Tibial artery (tissue), 4 donors: ENCODE data around the gene CD2BP2.
A peak's percentile ranks its signal among the peaks of the same experiment; 100 is the strongest.

ENCODE experiments used
- DNase-seq, 2 donors: peaks; one replicate each; pipeline ENCODE4 v3.0.0-alpha.2; 2019
- H3K27ac ChIP-seq, 2 donors: fragments of 200-600 bp; sonication (generic) in 1 of 2; 1 replicate in 1 of 2; 2 replicates in 1 of 2; pipeline ENCODE4 v1.5.1; 2018 to 2019; ENCODE audit warnings: mild to moderate bottlenecking in 1 of 2
- H3K27me3 ChIP-seq, 2 donors: fragments of 200-600 bp; sonication (generic) in 1 of 2; one replicate each; pipeline versions ENCODE4 v1.5.1 to v1.6.0; 2016 to 2019
- H3K36me3 ChIP-seq, 3 donors: fragments of 200-600 bp; sonication (generic) in 2 of 3; one replicate each; pipeline ENCODE4 v1.5.1; 2016 to 2019; ENCODE audit warnings: mild to moderate bottlenecking in 2 of 3
- H3K4me1 ChIP-seq, 4 donors: fragments of 200-600 bp; sonication (generic) in 2 of 4; 1 replicate in 3 of 4; 2 replicates in 1 of 4; pipeline ENCODE4 v1.5.1; 2016 to 2019
- H3K4me3 ChIP-seq, 2 donors: fragments of 200-600 bp; sonication (generic) in 1 of 2; 1 replicate in 1 of 2; 2 replicates in 1 of 2; pipeline ENCODE4 v1.5.1; 2018 to 2019; ENCODE audit warnings: mild to moderate bottlenecking in 2 of 2
- H3K9me3 ChIP-seq, 3 donors: fragments of 200-600 bp; sonication (generic) in 1 of 3; one replicate each; pipeline ENCODE4 v1.5.1; 2016 to 2019
- intact Hi-C: fragments of 100-400 bp; cut with DNase I; formaldehyde crosslinking; loops from one replicate; pipeline ENCODE4 v1.15.0; 2023; ENCODE audit warnings: low total_unique reads
- TF ChIP-seq, protein P1 (sequence below), 2 experiments: fragments of 200-600 bp in 1 of 2; fragments of 450-650 bp in 1 of 2; IDR thresholded peaks; one replicate each; pipeline ENCODE4 v1.5.1; 2017 to 2019; ENCODE audit warnings: antibody characterized with exemption in 2 of 2, mild to moderate bottlenecking in 1 of 2, moderate library complexity in 1 of 2

The CD2BP2 gene

GRCh38 chr16:30355144-30355953 is at the start of gene CD2BP2:
CD2BP2 (minus strand) TSS chr16:30355308; CDS start chr16:30354681, 627 bp downstream.
- intact Hi-C loops: no loop called here
- Histone ChIP-seq H3K27me3 (no peaks in the 10 kb centered on the region), H3K27ac (peak within 1 kb of the TSS; percentile 86 to 92), H3K9me3 (no peaks in the 10 kb centered on the region), H3K36me3 (peaks cover 21 to 71% (median 65%) of the 10 kb centered on the region in 3 donors), H3K4me1 (peaks cover 0 to 53% (median 46%) of the 10 kb centered on the region in 4 donors), H3K4me3 (peak within 1 kb of the TSS; percentile 74 to 99)
- TF ChIP-seq, protein P1, sequence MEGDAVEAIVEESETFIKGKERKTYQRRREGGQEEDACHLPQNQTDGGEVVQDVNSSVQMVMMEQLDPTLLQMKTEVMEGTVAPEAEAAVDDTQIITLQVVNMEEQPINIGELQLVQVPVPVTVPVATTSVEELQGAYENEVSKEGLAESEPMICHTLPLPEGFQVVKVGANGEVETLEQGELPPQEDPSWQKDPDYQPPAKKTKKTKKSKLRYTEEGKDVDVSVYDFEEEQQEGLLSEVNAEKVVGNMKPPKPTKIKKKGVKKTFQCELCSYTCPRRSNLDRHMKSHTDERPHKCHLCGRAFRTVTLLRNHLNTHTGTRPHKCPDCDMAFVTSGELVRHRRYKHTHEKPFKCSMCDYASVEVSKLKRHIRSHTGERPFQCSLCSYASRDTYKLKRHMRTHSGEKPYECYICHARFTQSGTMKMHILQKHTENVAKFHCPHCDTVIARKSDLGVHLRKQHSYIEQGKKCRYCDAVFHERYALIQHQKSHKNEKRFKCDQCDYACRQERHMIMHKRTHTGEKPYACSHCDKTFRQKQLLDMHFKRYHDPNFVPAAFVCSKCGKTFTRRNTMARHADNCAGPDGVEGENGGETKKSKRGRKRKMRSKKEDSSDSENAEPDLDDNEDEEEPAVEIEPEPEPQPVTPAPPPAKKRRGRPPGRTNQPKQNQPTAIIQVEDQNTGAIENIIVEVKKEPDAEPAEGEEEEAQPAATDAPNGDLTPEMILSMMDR (IDR thresholded peaks at IDR 0.05): no peak
- DNase-seq: peak; percentile 98 to 99

- H3K27ac ChIP-seq: no peak overlapping the region
- no peak overlapping the region for H3K4me3 ChIP-seq
- intact Hi-C loops: no loop called here
- H3K27me3 ChIP-seq: no peaks in the 10 kb centered on the region
- H3K4me1 ChIP-seq: peaks cover 0 to 19% (median 9%) of the 10 kb centered on the region in 4 donors
- peaks cover 0 to 17% (median 17%) of the 10 kb centered on the region in 3 donors for H3K36me3 ChIP-seq
- TF ChIP-seq, protein P1 (IDR thresholded peaks at IDR 0.05): no peak
- no peak for DNase-seq
- no peaks in the 10 kb centered on the region for H3K9me3 ChIP-seq
Measured at GRCh38 chr16:30401768-30402425, 46.8 kb upstream of the CD2BP2 start.

DNA sequence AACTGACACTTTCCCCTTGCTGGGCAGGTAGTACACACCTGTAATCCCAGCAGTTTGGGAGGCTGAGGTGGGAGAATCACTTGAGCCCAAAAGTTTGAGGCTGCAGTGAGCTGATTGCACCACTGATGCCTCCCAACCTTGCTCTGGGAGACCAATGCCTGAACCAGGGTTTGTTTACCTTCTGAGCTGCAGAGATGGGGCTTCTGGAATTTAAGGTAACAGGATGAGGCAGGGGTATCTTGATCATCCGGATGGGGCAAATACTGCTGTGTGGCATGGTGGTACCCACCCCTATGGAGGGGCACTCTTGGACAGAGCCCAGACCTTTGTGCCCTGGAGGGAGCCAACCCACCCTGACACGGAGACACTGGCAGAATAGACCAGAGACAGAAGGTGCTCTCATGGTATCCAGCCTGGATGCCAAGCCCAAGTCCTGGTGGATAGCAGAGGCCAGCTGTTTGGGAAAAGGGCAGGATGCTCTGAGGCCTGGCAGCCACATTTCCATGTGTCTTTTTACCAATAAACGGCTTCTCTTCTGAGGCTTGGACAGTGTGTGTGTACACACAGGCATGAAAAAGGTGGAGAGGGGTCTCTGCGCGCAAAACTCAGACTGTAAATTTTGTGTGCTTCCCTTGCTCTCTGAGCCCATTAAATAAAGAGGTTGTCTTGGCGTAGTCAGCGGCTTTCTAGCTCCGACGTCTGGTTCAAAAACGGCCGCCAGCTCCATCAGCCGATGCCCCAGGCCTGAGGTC is 44.5 kb upstream of the CD2BP2 start:
- no peak for DNase-seq
- Histone ChIP-seq H3K9me3 (no peaks in the 10 kb centered on the region), H3K36me3 (peaks cover 0 to 17% (median 17%) of the 10 kb centered on the region in 3 donors), H3K4me1 (peaks cover 0 to 26% (median 20%) of the 10 kb centered on the region in 4 donors), H3K4me3 (peak overlapping the region; percentile 68 to 75), H3K27ac (peak overlapping the region; percentile 87 to 90), H3K27me3 (no peaks in the 10 kb centered on the region)
- TF ChIP-seq, protein P1 (IDR thresholded peaks at IDR 0.05): no peak
- intact Hi-C loops: no loop called here

- intact Hi-C loops: no loop called here
- no peak for DNase-seq
- Histone ChIP-seq H3K4me3 (no peak overlapping the region), H3K27ac (peak overlapping the region; percentile 87 to 90), H3K4me1 (peaks cover 0 to 27% (median 26%) of the 10 kb centered on the region in 4 donors), H3K27me3 (no peaks in the 10 kb centered on the region), H3K36me3 (peaks cover 0 to 17% (median 17%) of the 10 kb centered on the region in 3 donors), H3K9me3 (no peaks in the 10 kb centered on the region)
- TF ChIP-seq, protein P1 (IDR thresholded peaks at IDR 0.05): no peak
Measured at GRCh38 chr16:30398661-30399434, 43.7 kb upstream of the CD2BP2 start.
